PC-3 (cell line): ENCODE measurements around the gene RAB8A. TPM values are rescaled to one million over a fixed set of nuclear protein-coding genes. Genes with fewer than 3 reads are reported as not detected.
A peak's percentile ranks its signal among the peaks of the same experiment; 100 is the strongest.
"Not testable (repeated sequence)": the region's sequence is repeated elsewhere in the genome, so short reads cannot be mapped to it uniquely, and the experiment has no call there.

Experiments used
- ATAC-seq: fragments of 200-7000 bp; cut with Tn5 transposase; 2 replicates; pipeline ENCODE4 v1.9.1; 2020; ENCODE audit warnings: mild to moderate bottlenecking, moderate library complexity
- BruUV-seq: library from RNA; stranded (reverse); fragments of 400-500 nt; replicated peaks from 2 replicates; lab custom pipeline; 2021; lab: Mats Ljungman, UMichigan
- CTCF ChIA-PET: fragments of 300-600 bp; sonication (Branson Sonifier 250); formaldehyde crosslinking; loops from one replicate; lab custom pipeline; 2022; ENCODE audit warnings: antibody characterized with exemption; lab: Charles Lee
- POLR2A ChIA-PET: fragments of 300-600 bp; sonication (Branson Sonifier 250); formaldehyde crosslinking; loops from one replicate; lab custom pipeline; 2022; ENCODE audit warnings: antibody characterized with exemption; ENCODE audit not compliant: unreplicated experiment; lab: Charles Lee
- DNase-seq: peaks from one replicate; pipeline ENCODE4 v3.0.0-alpha.2; 2015
- H2AFZ ChIP-seq: fragments of 300-600 bp; sonication (generic); 2 replicates; pipeline ENCODE4 v1.6.0; 2016; ENCODE audit warnings: antibody characterized with exemption, low read length
- H3F3A ChIP-seq: fragments of 300-600 bp; sonication (generic); one replicate; pipeline ENCODE4 v1.6.0; 2017; ENCODE audit warnings: antibody characterized with exemption, low read length, control low read depth, mild to moderate bottlenecking; ENCODE audit not compliant: unreplicated experiment
- H3K27ac ChIP-seq: fragments of 300-600 bp; sonication (generic); 2 replicates; pipeline ENCODE4 v1.5.1; 2016; ENCODE audit warnings: mild to moderate bottlenecking, low read length
- H3K27me3 ChIP-seq: fragments of 300-600 bp; sonication (generic); 2 replicates; pipeline ENCODE4 v1.6.1; 2016; ENCODE audit warnings: low read length, mixed read lengths
- H3K36me3 ChIP-seq: fragments of 300-600 bp; sonication (generic); 2 replicates; pipeline ENCODE4 v1.6.1; 2016; ENCODE audit warnings: low read depth, mixed run types, low read length, mixed read lengths
- H3K4me1 ChIP-seq: fragments of 300-600 bp; sonication (generic); 2 replicates; pipeline ENCODE4 v1.5.1; 2016; ENCODE audit warnings: low read length; ENCODE audit not compliant: insufficient read depth
- H3K4me2 ChIP-seq: fragments of 300-600 bp; sonication (generic); 2 replicates; pipeline ENCODE4 v1.6.0; 2016; ENCODE audit warnings: low read length
- H3K4me3 ChIP-seq: fragments of 300-600 bp; sonication (generic); 2 replicates; pipeline ENCODE4 v1.5.1; 2016; ENCODE audit warnings: mild to moderate bottlenecking, low read length, mixed read lengths
- H3K79me2 ChIP-seq: fragments of 300-600 bp; sonication (generic); 2 replicates; pipeline ENCODE4 v1.6.1; 2017; ENCODE audit warnings: low read length, mixed read lengths
- H3K9ac ChIP-seq: fragments of 300-600 bp; sonication (generic); 2 replicates; pipeline ENCODE4 v1.6.0; 2016; ENCODE audit warnings: mild to moderate bottlenecking, low read length
- H3K9me2 ChIP-seq: fragments of 300-600 bp; sonication (generic); replicated peaks from 2 replicates; pipeline ENCODE4 v1.6.1; 2016; ENCODE audit warnings: mixed run types, low read length, mixed read lengths
- H3K9me3 ChIP-seq: fragments of 300-600 bp; sonication (generic); 2 replicates; pipeline ENCODE4 v1.6.1; 2016; ENCODE audit warnings: low read length, mixed read lengths
- H4K20me1 ChIP-seq: fragments of 300-600 bp; sonication (generic); 2 replicates; pipeline ENCODE4 v1.6.1; 2016; ENCODE audit warnings: low read length, mixed read lengths
- CTCF ChIP-seq: fragments of 300-600 bp; sonication (generic); conservative IDR thresholded peaks from 2 replicates; pipeline ENCODE4 v1.5.1; 2017; ENCODE audit warnings: antibody characterized with exemption, low read depth, mild to moderate bottlenecking, low read length
- EZH2 ChIP-seq: fragments of 300-600 bp; sonication (generic); IDR thresholded peaks from one replicate; pipeline ENCODE4 v1.6.1; 2017; ENCODE audit warnings: antibody characterized with exemption, mild to moderate bottlenecking, low read length; ENCODE audit not compliant: unreplicated experiment
- EZH2phosphoT487 ChIP-seq: fragments of 300-600 bp; sonication (generic); IDR thresholded peaks from 2 replicates; pipeline ENCODE4 v1.6.1; 2018; ENCODE audit warnings: mild to moderate bottlenecking, antibody characterized with exemption, low read length, borderline replicate concordance
- intact Hi-C: fragments of 100-400 bp; cut with micrococcal nuclease; formaldehyde crosslinking; loops from 2 replicates; pipeline ENCODE4 v1.9.0; 2023
- total RNA-seq: library from RNA; depleted of rRNA; stranded (reverse); fragments of >200 nt; gene quantifications from 2 replicates; pipeline ENCODE4 v1.2.3, GENCODE V29; 2014

RAB8A gene
- total RNA-seq, 1 experiment from 2014 or later = 94.5 TPM

- TF ChIP-seq CTCF (peak; percentile 38), EZH2 (no peak)
Measured at GRCh38 chr19:16117594-16118033, 5.9 kb downstream of the RAB8A start.

GRCh38 chr19:16118489-16119033, 6.9 kb downstream of the RAB8A start:
- ATAC-seq (no peak), DNase-seq (no peak)
- no peaks in the 10 kb centered on the region for H3K9me2 ChIP-seq
- no peak overlapping the region for H3K4me3 ChIP-seq
- H3K79me2 ChIP-seq = peaks cover 40% of the 10 kb centered on the region
- CTCF ChIA-PET = no interaction called here
- H3K36me3 ChIP-seq = peaks cover 32% of the 10 kb centered on the region
- intact Hi-C loops = no loop called here
- TF ChIP-seq EZH2 = no peak
- TF ChIP-seq CTCF = no peak
- no peak for TF ChIP-seq EZH2phosphoT487
- H3F3A ChIP-seq = no peaks in the 10 kb centered on the region
- no peak overlapping the region for H3K27ac ChIP-seq
- POLR2A ChIA-PET = no interaction called here
- H3K9ac ChIP-seq = no peak overlapping the region
- no peaks in the 10 kb centered on the region for H4K20me1 ChIP-seq
- no peak overlapping the region for H3K4me2 ChIP-seq
- no peaks in the 10 kb centered on the region for H3K27me3 ChIP-seq
- no peaks in the 10 kb centered on the region for H3K9me3 ChIP-seq
- H2AFZ ChIP-seq = no peak overlapping the region
- peaks cover 3% of the 10 kb centered on the region for H3K4me1 ChIP-seq
- BruUV-seq = no TSS peak

More at GRCh38 chr19:16117594-16118033, 5.9 kb downstream of the RAB8A start:
- Histone ChIP-seq H3K4me3 (no peak overlapping the region), H3K27me3 (no peaks in the 10 kb centered on the region), H3K79me2 (peaks cover 50% of the 10 kb centered on the region), H3K27ac (no peak overlapping the region), H3F3A (no peaks in the 10 kb centered on the region), H4K20me1 (no peaks in the 10 kb centered on the region), H3K9me2 (no peaks in the 10 kb centered on the region), H3K4me1 (peaks cover 9% of the 10 kb centered on the region), H3K4me2 (no peak overlapping the region), H3K9me3 (no peaks in the 10 kb centered on the region), H3K9ac (no peak overlapping the region), H2AFZ (no peak overlapping the region), H3K36me3 (peaks cover 27% of the 10 kb centered on the region)
- CTCF ChIA-PET = interaction anchor here (0.5 kb wide), 1 partner anchor 65 kb away, joined by 15 read pairs; no protein-coding TSS in a partner anchor
- intact Hi-C loops = no loop called here
- BruUV-seq = no TSS peak
- ATAC-seq (peak; percentile 46; the same call in 1 of the 2 replicates), DNase-seq (no peak)
- POLR2A ChIA-PET = no interaction called here

GRCh38 chr19:16119075-16119857, 7.6 kb downstream of the RAB8A start:
- H3K4me3 ChIP-seq, H3K9me3 ChIP-seq, H3K27me3 ChIP-seq, H3K9ac ChIP-seq, BruUV-seq, DNase-seq, H3F3A ChIP-seq, H3K4me2 ChIP-seq, ATAC-seq, H3K4me1 ChIP-seq, intact Hi-C loops, H3K9me2 ChIP-seq, H3K27ac ChIP-seq, H4K20me1 ChIP-seq, CTCF ChIA-PET, H2AFZ ChIP-seq: not testable (repeated sequence)
- Histone ChIP-seq H3K36me3 (peaks cover 37% of the 10 kb centered on the region), H3K79me2 (peaks cover 33% of the 10 kb centered on the region)
- POLR2A ChIA-PET = interaction anchor here (0.7 kb wide), 1 partner anchor 62 kb away, joined by 5 read pairs; no protein-coding TSS in a partner anchor
